T-cell (primary cell): ENCODE data around the gene CTBP2. TPM values are rescaled to one million over a fixed set of nuclear protein-coding genes. Genes with fewer than 3 reads are reported as not detected.
"Not testable (repeated sequence)": the region's sequence is repeated elsewhere in the genome, so short reads cannot be mapped to it uniquely, and the experiment has no call there.

Experiments used
- ATAC-seq, 4 experiments: fragments of 200-7000 bp in 3 of 4; fragments of 150-1000 bp in 1 of 4; cut with Tn5 transposase; replicated peaks in 1 of 4; 1 replicate in 3 of 4; 2 replicates in 1 of 4; pipeline ENCODE4 v1.10.0; 2021; ENCODE audit warnings: moderate library complexity in 3 of 4, mild to moderate bottlenecking in 2 of 4, moderate number of reproducible peaks in 1 of 4
- CTCF ChIA-PET, 2 donors: fragments of 300-600 bp; sonication (Branson Sonifier 250); formaldehyde crosslinking; loops; one replicate each; lab custom pipeline; 2022; ENCODE audit warnings: antibody characterized with exemption in 2 of 2; lab: Charles Lee
- POLR2A ChIA-PET, 2 donors: fragments of 300-600 bp; sonication (Branson Sonifier 250); formaldehyde crosslinking; loops; one replicate each; lab custom pipeline; 2022; ENCODE audit warnings: antibody characterized with exemption in 2 of 2; lab: Charles Lee
- DNase-seq, 35 experiments: peaks; one replicate each; pipeline versions ENCODE4 v3.0.0 to v3.0.0-alpha.2; 2013 to 2023
- H3K27ac ChIP-seq: one replicate; pipeline ENCODE4 v1.5.1; 2013; ENCODE audit warnings: low read length
- H3K27me3 ChIP-seq, 2 experiments: replicated peaks in 1 of 2; 1 replicate in 1 of 2; 2 replicates in 1 of 2; pipeline versions ENCODE4 v1.6.1 to v1.7.0; 2013; ENCODE audit warnings: low read length in 1 of 2, mixed read lengths in 1 of 2; ENCODE audit not compliant: control insufficient read depth in 2 of 2, insufficient read depth in 2 of 2; ENCODE audit errors: extremely low read depth in 1 of 2
- H3K36me3 ChIP-seq, 2 donors: 1 replicate in 1 of 2; 2 replicates in 1 of 2; pipeline versions ENCODE4 v1.6.1 to v1.7.0; 2013; ENCODE audit warnings: low read length in 1 of 2; ENCODE audit not compliant: control insufficient read depth in 2 of 2, insufficient read depth in 1 of 2; ENCODE audit errors: extremely low read depth in 1 of 2
- H3K4me1 ChIP-seq, 2 experiments: 1 replicate in 1 of 2; 2 replicates in 1 of 2; pipeline versions ENCODE4 v1.6.1 to v1.7.0; 2013; ENCODE audit warnings: low read length in 2 of 2, mixed read lengths in 1 of 2; ENCODE audit not compliant: insufficient read depth in 2 of 2, control insufficient read depth in 1 of 2; ENCODE audit errors: extremely low read depth in 1 of 2
- H3K4me3 ChIP-seq, 2 donors: 1 replicate in 1 of 2; 2 replicates in 1 of 2; pipeline versions ENCODE4 v1.5.1 to v1.7.0; 2013; ENCODE audit warnings: mild to moderate bottlenecking in 2 of 2, low read length in 1 of 2, moderate library complexity in 1 of 2; ENCODE audit not compliant: control insufficient read depth in 1 of 2; ENCODE audit errors: extremely low read depth in 1 of 2
- H3K9me3 ChIP-seq: 2 replicates; pipeline ENCODE4 v1.7.0; 2013
- H3K27ac Mint-ChIP-seq, 2 donors: one replicate each; pipeline ENCODE4 v1.8.0; 2020 to 2021; ENCODE audit warnings: mild to moderate bottlenecking in 2 of 2, mixed read lengths in 2 of 2
- H3K27me3 Mint-ChIP-seq, 2 donors: one replicate each; pipeline ENCODE4 v1.8.0; 2021 to 2022; ENCODE audit warnings: mixed read lengths in 2 of 2
- H3K36me3 Mint-ChIP-seq: one replicate; pipeline ENCODE4 v1.8.0; 2021; ENCODE audit warnings: mixed read lengths
- H3K4me1 Mint-ChIP-seq, 3 donors: one replicate each; pipeline ENCODE4 v1.8.0; 2020 to 2022; ENCODE audit warnings: mixed read lengths in 3 of 3, mild to moderate bottlenecking in 1 of 3
- H3K4me3 Mint-ChIP-seq, 3 donors: one replicate each; pipeline ENCODE4 v1.8.0; 2020 to 2022; ENCODE audit warnings: mild to moderate bottlenecking in 3 of 3, mixed read lengths in 3 of 3, moderate library complexity in 3 of 3
- H3K9me3 Mint-ChIP-seq, 3 donors: one replicate each; pipeline ENCODE4 v1.8.0; 2020 to 2022; ENCODE audit warnings: mixed read lengths in 3 of 3
- WGBS: methylation state at CpG from one replicate; pipeline ENCODE4 v1.1.5; 2013; ENCODE audit warnings: missing lambda C conversion rate; ENCODE audit not compliant: insufficient coverage; 5-methylcytosine and 5-hydroxymethylcytosine counted together
- total RNA-seq, 35 experiments: library from RNA in 6 of 35; stranded (reverse) in 6 of 35; fragments of 120-200 nt in 1 of 35; gene quantifications; one replicate each; pipeline versions ENCODE4 v1.2.1 to v1.2.4 and lab custom pipeline; 2013 to 2026

Gene CTBP2
- total RNA-seq, 5 donors from 2014 or later (not counting 1 experiment from before 2014, with no cell fraction given) = 1.1 to 5.8 (median 3.1) TPM

DNA sequence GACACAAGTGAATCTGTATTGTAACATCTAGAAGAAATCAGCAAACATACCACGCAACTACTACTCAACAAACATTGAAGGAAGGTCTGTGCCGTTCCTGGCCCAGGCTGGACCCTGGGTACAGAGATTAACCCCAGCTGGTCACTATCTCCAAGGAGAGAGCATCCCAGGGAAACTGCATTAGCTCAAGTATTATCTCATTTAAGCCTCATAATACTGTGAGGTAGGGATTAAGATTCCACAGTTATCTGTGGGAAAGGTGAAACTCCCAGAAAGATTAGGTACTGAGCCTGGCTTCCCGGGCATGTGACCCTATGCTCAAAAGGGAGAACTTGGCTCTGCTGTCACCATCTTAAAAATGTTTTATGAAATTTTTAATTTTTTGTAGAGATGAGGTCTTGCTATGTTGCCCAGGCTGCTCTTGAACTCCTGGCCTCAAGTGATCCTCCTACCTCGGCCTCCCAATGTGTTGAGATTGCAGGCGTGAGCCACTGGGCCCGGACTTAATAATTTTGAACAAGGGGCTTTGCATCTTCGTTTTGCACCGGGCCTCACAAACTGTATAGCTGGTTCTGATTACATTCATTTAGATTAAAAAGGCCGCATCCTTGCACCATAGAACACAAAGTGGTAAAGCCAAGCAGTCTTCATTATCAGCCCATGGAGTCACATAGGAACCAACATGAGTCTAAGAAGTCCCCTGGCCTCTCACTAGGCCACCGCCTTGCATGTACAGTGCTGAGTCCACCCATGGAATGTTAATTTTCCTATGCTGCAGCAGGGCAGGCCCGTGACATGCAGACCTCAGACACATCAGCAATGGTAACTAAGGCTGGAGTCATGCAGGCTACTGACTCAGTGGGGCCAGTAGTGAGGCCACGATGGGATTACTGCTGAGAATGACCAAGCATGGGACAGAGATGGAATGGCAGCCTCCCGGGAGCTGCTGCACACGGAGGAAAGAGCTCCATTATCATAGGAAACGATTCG, 5.5 kb upstream of the CTBP2 start:
- no peak for DNase-seq
- no peaks in the 10 kb centered on the region for H3K36me3 Mint-ChIP-seq
- H3K9me3 Mint-ChIP-seq = no peaks in the 10 kb centered on the region
- peaks cover 0 to 1% (median 1%) of the 10 kb centered on the region in 3 donors for H3K4me1 Mint-ChIP-seq
- no peak overlapping the region for H3K4me3 Mint-ChIP-seq
- ATAC-seq = no peak
- 88% methylated on average over 9 of the region's 16 CpGs for WGBS
- peaks cover 20 to 36% of the 10 kb centered on the region in 2 donors for H3K27me3 Mint-ChIP-seq
- Histone ChIP-seq H3K9me3 (no peaks in the 10 kb centered on the region), H3K27me3 (peaks cover 0 to 34% of the 10 kb centered on the region in 2 experiments), H3K27ac (no peak overlapping the region), H3K4me3 (no peak overlapping the region), H3K36me3 (no peaks in the 10 kb centered on the region), H3K4me1 (peaks cover 0 to 4% of the 10 kb centered on the region in 2 experiments)
- H3K27ac Mint-ChIP-seq = no peak overlapping the region
- ChIA-PET CTCF (no interaction called here), POLR2A (no interaction called here)

- DNase-seq (no peak), ATAC-seq (no peak)
- Mint-ChIP-seq H3K27ac (no peak overlapping the region), H3K27me3 (peaks cover 16 to 34% of the 10 kb centered on the region in 2 donors), H3K4me1 (peaks cover 0 to 1% (median 1%) of the 10 kb centered on the region in 3 donors), H3K4me3 (no peak overlapping the region), H3K9me3 (no peaks in the 10 kb centered on the region), H3K36me3 (no peaks in the 10 kb centered on the region)
- Histone ChIP-seq H3K36me3 (no peaks in the 10 kb centered on the region), H3K27ac (no peak overlapping the region), H3K9me3 (no peaks in the 10 kb centered on the region), H3K27me3 (peaks cover 0 to 34% of the 10 kb centered on the region in 2 experiments), H3K4me3 (no peak overlapping the region), H3K4me1 (peaks cover 0 to 8% of the 10 kb centered on the region in 2 experiments)
- ChIA-PET CTCF (no interaction called here), POLR2A (no interaction called here)
- WGBS = no CpG with 5 or more reads among the region's 10 CpGs
Measured at GRCh38 chr10:125164421-125164820, 4.1 kb upstream of the CTBP2 start.

GRCh38 chr10:125163803-125164202, 3.4 kb upstream of the CTBP2 start:
- Mint-ChIP-seq H3K27me3 (peaks cover 16 to 34% of the 10 kb centered on the region in 2 donors), H3K4me1 (peaks cover 0 to 1% (median 1%) of the 10 kb centered on the region in 3 donors), H3K9me3 (no peaks in the 10 kb centered on the region), H3K27ac (no peak overlapping the region), H3K36me3 (no peaks in the 10 kb centered on the region), H3K4me3 (no peak overlapping the region)
- ChIA-PET POLR2A (no interaction called here), CTCF (no interaction called here)
- peaks cover 0 to 9% of the 10 kb centered on the region in 2 experiments for H3K4me1 ChIP-seq
- no peaks in the 10 kb centered on the region for H3K36me3 ChIP-seq
- 80% methylated on average over 1 of the region's 5 CpGs for WGBS
- peaks cover 0 to 34% of the 10 kb centered on the region in 2 experiments for H3K27me3 ChIP-seq
- no peaks in the 10 kb centered on the region for H3K9me3 ChIP-seq
- no peak overlapping the region for H3K4me3 ChIP-seq
- ATAC-seq (no peak), DNase-seq (no peak)
- H3K27ac ChIP-seq = no peak overlapping the region

GRCh38 chr10:125163312-125163711, 2.9 kb upstream of the CTBP2 start:
- Histone ChIP-seq H3K27me3 (peaks cover 0 to 38% of the 10 kb centered on the region in 2 experiments), H3K4me1 (peaks cover 2 to 13% of the 10 kb centered on the region in 2 experiments)
- DNase-seq, ATAC-seq, H3K27ac Mint-ChIP-seq, H3K9me3 Mint-ChIP-seq, H3K4me3 ChIP-seq, H3K36me3 ChIP-seq, POLR2A ChIA-PET, H3K36me3 Mint-ChIP-seq, H3K27ac ChIP-seq, H3K9me3 ChIP-seq, H3K4me1 Mint-ChIP-seq: not testable (repeated sequence)
- CTCF ChIA-PET = interaction anchor here in 1 of 2 donors (0.6 kb wide), 1 partner anchor 12 kb away, joined by 3 read pairs; no protein-coding TSS in a partner anchor
- Mint-ChIP-seq H3K27me3 (peaks cover 19 to 35% of the 10 kb centered on the region in 2 donors), H3K4me3 (peak overlapping the region in 1 of 3 donors; percentile 65)
- WGBS = no CpG with 5 or more reads among the region's 19 CpGs

DNA sequence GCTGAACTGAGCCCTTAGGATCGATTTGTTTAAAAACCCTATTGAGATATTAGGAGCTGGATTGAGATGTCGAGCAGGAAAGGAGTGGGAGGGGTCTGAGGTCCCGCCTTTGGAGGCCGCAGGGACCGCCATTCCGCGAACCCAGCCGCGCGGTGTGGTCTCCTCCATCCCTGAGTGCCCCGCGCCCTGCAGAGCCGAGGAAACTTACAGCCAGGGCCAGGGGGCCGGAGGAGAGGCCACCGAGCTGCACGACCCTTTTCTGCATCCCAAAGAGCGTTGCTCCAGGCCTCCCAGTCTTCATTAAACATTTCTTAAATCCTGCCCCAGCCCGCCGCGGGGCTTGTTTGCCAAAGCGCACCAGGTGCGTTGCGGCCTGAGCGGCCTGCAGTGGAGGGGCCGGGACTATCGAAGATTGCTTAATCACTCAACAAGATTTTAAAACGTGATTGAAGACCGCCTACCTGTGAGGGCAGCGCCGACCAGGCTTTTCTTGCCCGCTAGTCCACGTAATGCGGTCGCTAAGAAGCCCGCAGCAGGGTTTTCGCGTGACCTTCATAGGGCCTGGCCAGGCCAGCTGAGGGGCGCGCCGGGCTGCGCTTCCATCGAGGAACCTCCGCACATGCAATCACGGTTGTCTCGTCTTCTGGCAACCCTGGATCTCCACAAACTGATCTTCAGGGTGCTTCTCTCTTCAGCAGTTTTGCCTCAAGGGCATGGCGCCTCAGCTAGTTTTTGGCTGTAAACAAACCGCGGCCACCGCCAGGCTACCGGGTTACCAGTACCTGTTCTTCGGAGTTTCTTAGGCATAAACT, 2.0 kb upstream of the CTBP2 start:
- H3K27me3 Mint-ChIP-seq = peaks cover 28 to 43% of the 10 kb centered on the region in 2 donors
- ATAC-seq (no peak), DNase-seq (no peak)
- Histone ChIP-seq H3K9me3 (no peaks in the 10 kb centered on the region), H3K36me3 (no peaks in the 10 kb centered on the region), H3K27ac (no peak overlapping the region), H3K4me1 (peaks cover 2 to 13% of the 10 kb centered on the region in 2 experiments), H3K4me3 (no peak overlapping the region), H3K27me3 (peaks cover 0 to 35% of the 10 kb centered on the region in 2 experiments)
- WGBS = 52% methylated on average over 48 of the region's 51 CpGs
- H3K36me3 Mint-ChIP-seq = no peaks in the 10 kb centered on the region
- ChIA-PET POLR2A (no interaction called here), CTCF (no interaction called here)
- no peaks in the 10 kb centered on the region for H3K9me3 Mint-ChIP-seq
- H3K27ac Mint-ChIP-seq = no peak overlapping the region
- peaks cover 6 to 9% (median 8%) of the 10 kb centered on the region in 3 donors for H3K4me1 Mint-ChIP-seq
- peak overlapping the region; percentile 31 to 65 (median 43) for H3K4me3 Mint-ChIP-seq

- no peak overlapping the region for H3K27ac ChIP-seq
- peaks cover 34 to 46% of the 10 kb centered on the region in 2 donors for H3K27me3 Mint-ChIP-seq
- WGBS = 2% methylated on average over 26 of the region's 39 CpGs
- ATAC-seq (no peak), DNase-seq (no peak)
- H3K4me1 ChIP-seq = peaks cover 2 to 13% of the 10 kb centered on the region in 2 experiments
- peaks cover 0 to 37% of the 10 kb centered on the region in 2 experiments for H3K27me3 ChIP-seq
- H3K36me3 Mint-ChIP-seq = no peaks in the 10 kb centered on the region
- H3K36me3 ChIP-seq = no peaks in the 10 kb centered on the region
- H3K9me3 Mint-ChIP-seq = no peaks in the 10 kb centered on the region
- H3K4me1 Mint-ChIP-seq = peaks cover 6 to 9% (median 8%) of the 10 kb centered on the region in 3 donors
- H3K4me3 Mint-ChIP-seq = peak overlapping the region; percentile 31 to 65 (median 39)
- POLR2A ChIA-PET = no interaction called here
- CTCF ChIA-PET = no interaction called here
- H3K27ac Mint-ChIP-seq = no peak overlapping the region
- no peaks in the 10 kb centered on the region for H3K9me3 ChIP-seq
- no peak overlapping the region for H3K4me3 ChIP-seq
Measured at GRCh38 chr10:125161707-125162119, 1.4 kb upstream of the CTBP2 start.
